ENCODE results near the gene CTU2.

The CTU2 gene

GRCh38 chr16:88760424-88761142 lies 54.3 kb downstream of the CTU2 start:
- Mint-ChIP-seq H3K27ac (no peak overlapping the region), H3K9me3 (no peaks in the 10 kb centered on the region), H3K27me3 (no peaks in the 10 kb centered on the region), H3K4me3 (no peak overlapping the region), H3K4me1 (peaks cover 9% of the 10 kb centered on the region)
- no peak for DNase-seq
- no peak for ATAC-seq

GRCh38 chr16:88761143-88761534 lies 54.8 kb downstream of the CTU2 start:
- no peak overlapping the region for H3K27ac Mint-ChIP-seq
- H3K27me3 Mint-ChIP-seq: no peaks in the 10 kb centered on the region
- DNase-seq: no peak
- H3K9me3 Mint-ChIP-seq: no peaks in the 10 kb centered on the region
- H3K4me3 Mint-ChIP-seq: no peak overlapping the region
- no peak for ATAC-seq
- peaks cover 14% of the 10 kb centered on the region for H3K4me1 Mint-ChIP-seq

DNA sequence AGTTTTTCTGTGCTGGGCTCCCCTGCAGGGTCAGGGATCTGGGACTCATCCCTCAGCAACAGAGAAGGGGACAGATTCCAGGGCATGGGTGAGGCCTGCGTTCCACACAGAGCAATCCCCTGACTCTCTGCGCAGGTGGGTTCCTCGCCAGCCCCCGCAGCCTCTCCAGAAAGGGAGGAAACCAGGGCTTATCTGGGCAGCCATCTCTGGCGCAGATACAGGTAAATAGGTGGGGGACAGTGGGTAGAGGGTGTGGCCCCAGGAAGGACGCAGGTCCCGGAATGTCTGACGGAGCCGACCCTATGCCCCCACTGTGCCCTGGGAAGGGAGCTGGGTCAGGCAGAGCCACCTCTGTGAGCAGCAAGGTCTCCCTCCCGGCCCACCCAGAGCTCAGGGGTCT lies 55.5 kb downstream of the CTU2 start:
- H3K4me3 Mint-ChIP-seq: no peak overlapping the region
- H3K4me1 Mint-ChIP-seq: peaks cover 21% of the 10 kb centered on the region
- DNase-seq: no peak
- no peaks in the 10 kb centered on the region for H3K27me3 Mint-ChIP-seq
- no peak overlapping the region for H3K27ac Mint-ChIP-seq
- no peaks in the 10 kb centered on the region for H3K9me3 Mint-ChIP-seq
- no peak for ATAC-seq

GRCh38 chr16:88762258-88762870 lies 56.1 kb downstream of the CTU2 start:
- H3K27me3 Mint-ChIP-seq: no peaks in the 10 kb centered on the region

GRCh38 chr16:88762941-88763340 lies 56.6 kb downstream of the CTU2 start:
- DNase-seq (no peak), ATAC-seq (no peak)
- Mint-ChIP-seq H3K4me3 (no peak overlapping the region), H3K27ac (no peak overlapping the region), H3K4me1 (peaks cover 32% of the 10 kb centered on the region), H3K27me3 (no peaks in the 10 kb centered on the region), H3K9me3 (no peaks in the 10 kb centered on the region)

More at GRCh38 chr16:88762258-88762870, 56.1 kb downstream of the CTU2 start:
- Mint-ChIP-seq H3K4me1 (peaks cover 27% of the 10 kb centered on the region), H3K27ac (no peak overlapping the region), H3K4me3 (no peak overlapping the region), H3K9me3 (no peaks in the 10 kb centered on the region)
- ATAC-seq (no peak), DNase-seq (no peak)

DNA sequence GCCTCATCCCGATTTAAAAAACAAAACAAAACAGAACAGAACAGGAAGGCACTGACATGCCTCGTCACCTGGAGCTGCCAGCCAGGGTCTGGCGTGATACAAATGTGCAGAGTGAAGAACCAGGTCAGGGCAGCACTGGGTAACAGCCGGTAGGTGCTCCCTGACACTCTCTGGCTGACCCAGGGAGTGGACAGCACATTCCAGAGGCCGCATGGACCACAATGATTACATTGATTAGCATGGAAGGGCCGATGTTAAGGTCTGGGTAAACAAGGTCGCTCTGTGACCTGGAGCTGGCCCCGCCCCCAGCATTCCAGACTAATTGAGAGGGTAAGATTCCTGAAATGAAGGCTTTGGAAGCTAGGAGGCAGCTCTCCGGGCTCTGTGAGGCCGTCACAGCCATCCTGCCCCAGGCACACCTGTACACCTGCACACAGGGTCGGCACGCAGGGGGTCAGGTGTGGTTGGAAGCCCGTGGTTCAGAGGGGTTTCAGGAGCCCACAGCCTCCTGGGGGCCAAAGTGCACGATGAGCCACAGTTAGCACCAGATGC lies 57.3 kb downstream of the CTU2 start:
- Mint-ChIP-seq H3K4me1 (peaks cover 34% of the 10 kb centered on the region), H3K9me3 (no peaks in the 10 kb centered on the region), H3K27me3 (no peaks in the 10 kb centered on the region), H3K27ac (no peak overlapping the region), H3K4me3 (no peak overlapping the region)
- ATAC-seq (no peak), DNase-seq (no peak)

DNA sequence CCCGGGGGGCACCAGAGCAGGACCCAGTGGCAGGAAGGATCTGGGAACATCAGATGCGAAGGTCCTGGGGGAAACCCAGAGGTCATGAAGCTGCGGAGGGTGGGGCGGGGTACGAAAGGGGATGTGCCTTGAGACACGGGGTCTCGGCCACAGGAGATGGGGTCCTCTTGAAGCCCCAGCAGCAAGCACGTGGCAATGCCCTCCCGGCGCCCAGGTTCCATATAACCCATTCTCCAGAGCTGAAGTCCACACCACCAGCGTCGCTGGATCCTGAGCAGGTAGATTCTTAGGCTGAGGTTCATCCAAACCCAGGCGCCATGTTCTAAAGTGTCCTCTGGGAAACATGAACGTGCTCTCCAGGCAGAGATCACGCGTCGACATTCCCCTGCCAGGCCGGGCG lies 57.8 kb downstream of the CTU2 start:
- Mint-ChIP-seq H3K27ac (no peak overlapping the region), H3K4me3 (no peak overlapping the region)

GRCh38 chr16:88764913-88765349 lies 58.6 kb downstream of the CTU2 start:
- Mint-ChIP-seq H3K9me3 (no peaks in the 10 kb centered on the region), H3K4me3 (no peak overlapping the region), H3K27me3 (no peaks in the 10 kb centered on the region), H3K4me1 (peaks cover 33% of the 10 kb centered on the region), H3K27ac (no peak overlapping the region)
- DNase-seq (no peak), ATAC-seq (no peak)

More for the DNA sequence above, 57.8 kb downstream of the CTU2 start:
- H3K27me3 Mint-ChIP-seq: no peaks in the 10 kb centered on the region
- DNase-seq (no peak), ATAC-seq (no peak)
- no peaks in the 10 kb centered on the region for H3K9me3 Mint-ChIP-seq
- H3K4me1 Mint-ChIP-seq: peaks cover 31% of the 10 kb centered on the region

Measured in stimulated activated naive CD8-positive, alpha-beta T cell treated with anti-CD3 and anti-CD28 coated beads, Interleukin-15, amount 100 ng/mL, for 72 hours (primary cell).